Suprapubic skin (tissue), 4 donors: Measurements from ENCODE around the gene GPRC5B. TPM values are rescaled to one million over a fixed set of nuclear protein-coding genes. Genes with fewer than 3 reads are reported as not detected.

Source experiments
- DNase-seq, 2 donors: peaks; one replicate each; pipeline ENCODE4 v3.0.0-alpha.2; 2019; ENCODE audit warnings: low spot score in 2 of 2
- H3K27ac ChIP-seq: fragments of 200-600 bp; sonication (generic); one replicate; pipeline ENCODE4 v1.5.1; 2019
- H3K27me3 ChIP-seq: fragments of 200-600 bp; sonication (generic); one replicate; pipeline ENCODE4 v1.5.1; 2019
- H3K36me3 ChIP-seq: fragments of 200-600 bp; sonication (generic); one replicate; pipeline ENCODE4 v1.5.1; 2019
- H3K4me1 ChIP-seq: fragments of 200-600 bp; sonication (generic); one replicate; pipeline ENCODE4 v1.5.1; 2019
- H3K4me3 ChIP-seq: fragments of 200-600 bp; sonication (generic); one replicate; pipeline ENCODE4 v1.5.1; 2019; ENCODE audit warnings: mild to moderate bottlenecking
- H3K9me3 ChIP-seq: fragments of 200-600 bp; sonication (generic); one replicate; pipeline ENCODE4 v1.5.1; 2019
- CTCF ChIP-seq, 2 donors: fragments of 200-600 bp in 1 of 2; fragments of 450-650 bp in 1 of 2; sonication (generic) in 1 of 2; IDR thresholded peaks; one replicate each; pipeline ENCODE4 v1.5.1; 2016 to 2019; ENCODE audit warnings: antibody characterized with exemption in 2 of 2, mild to moderate bottlenecking in 1 of 2, moderate library complexity in 1 of 2
- EP300 ChIP-seq: sonication (generic); formaldehyde crosslinking; IDR thresholded peaks from one replicate; pipeline ENCODE4 v1.6.1; 2017; ENCODE audit warnings: antibody characterized with exemption
- POLR2A ChIP-seq, 2 donors: fragments of 450-650 bp; IDR thresholded peaks; one replicate each; pipeline ENCODE4 v1.6.1; 2017; ENCODE audit warnings: antibody characterized with exemption in 2 of 2, mild to moderate bottlenecking in 2 of 2, moderate library complexity in 2 of 2
- POLR2AphosphoS5 ChIP-seq, 3 donors: sonication (generic); formaldehyde crosslinking; IDR thresholded peaks; one replicate each; pipeline ENCODE4 v1.6.1; 2017; ENCODE audit warnings: antibody characterized with exemption in 3 of 3
- WGBS: methylation state at CpG from one replicate; pipeline ENCODE4 v1.1.5; 2018; 5-methylcytosine and 5-hydroxymethylcytosine counted together
- total RNA-seq, 4 donors: library from RNA; depleted of rRNA; stranded (reverse); fragments of >200 nt; gene quantifications; one replicate each; pipeline ENCODE4 v1.1.0, GENCODE V29; 2016

Gene GPRC5B
- total RNA-seq, 4 donors from 2014 or later, result 4.1 to 10.6 (median 6.9) TPM

DNA sequence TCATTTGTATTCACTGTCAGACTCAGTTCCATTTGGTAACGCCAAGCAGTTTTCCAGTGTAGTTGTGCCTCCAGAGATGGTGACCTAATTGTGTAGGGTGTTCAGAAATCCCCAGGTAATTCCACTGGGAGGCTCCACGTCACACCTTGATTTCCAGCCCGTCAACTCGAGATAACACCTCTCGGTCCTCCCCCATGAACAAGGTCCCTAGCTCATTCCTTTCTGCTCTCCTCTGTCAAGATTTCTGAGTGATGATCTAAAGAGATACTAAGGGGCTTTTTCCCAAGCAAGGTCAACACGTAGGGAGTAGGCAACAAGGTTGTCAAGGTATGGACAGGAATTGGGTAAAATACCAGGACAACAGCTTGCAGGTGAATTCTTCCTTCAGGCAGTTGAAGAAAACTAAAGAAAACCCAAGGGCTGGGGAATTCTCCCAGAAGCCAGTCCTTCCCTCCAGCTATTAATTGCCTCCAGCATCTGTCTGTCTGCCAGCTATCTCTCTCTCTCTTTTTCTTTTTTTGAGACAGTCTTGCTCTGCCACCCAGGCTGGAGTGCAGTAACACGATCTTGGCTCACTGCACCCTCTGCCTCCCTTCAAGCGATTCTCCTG is 31.4 kb downstream of the GPRC5B start:
- H3K4me1 ChIP-seq, result no peaks in the 10 kb centered on the region
- no peaks in the 10 kb centered on the region for H3K9me3 ChIP-seq
- no peak for TF ChIP-seq POLR2A (IDR thresholded peaks at IDR 0.05)
- no peak for TF ChIP-seq EP300
- no peak for TF ChIP-seq CTCF (IDR thresholded peaks at IDR 0.05)
- TF ChIP-seq POLR2AphosphoS5 (IDR thresholded peaks at IDR 0.05), result no peak
- H3K36me3 ChIP-seq, result no peaks in the 10 kb centered on the region
- no peaks in the 10 kb centered on the region for H3K27me3 ChIP-seq
- 70% methylated on average over 8 of the region's 8 CpGs for WGBS
- no peak overlapping the region for H3K27ac ChIP-seq
- peak in 1 of 2 donors; percentile 16 for DNase-seq
- H3K4me3 ChIP-seq, result no peak overlapping the region

- TF ChIP-seq POLR2A (IDR thresholded peaks at IDR 0.05), result no peak
- TF ChIP-seq CTCF (IDR thresholded peaks at IDR 0.05), result no peak
- TF ChIP-seq POLR2AphosphoS5 (IDR thresholded peaks at IDR 0.05), result no peak
- TF ChIP-seq EP300, result no peak
Observed at GRCh38 chr16:19851476-19851875, 33.2 kb downstream of the GPRC5B start.

GRCh38 chr16:19850131-19850817 is 34.4 kb downstream of the GPRC5B start:
- no peaks in the 10 kb centered on the region for H3K36me3 ChIP-seq
- WGBS, result 96% methylated on average over 11 of the region's 11 CpGs

More at GRCh38 chr16:19851476-19851875, 33.2 kb downstream of the GPRC5B start:
- no peaks in the 10 kb centered on the region for H3K9me3 ChIP-seq
- no peak for DNase-seq
- H3K27me3 ChIP-seq, result no peaks in the 10 kb centered on the region
- no peak overlapping the region for H3K4me3 ChIP-seq
- no peaks in the 10 kb centered on the region for H3K36me3 ChIP-seq
- no peaks in the 10 kb centered on the region for H3K4me1 ChIP-seq
- no peak overlapping the region for H3K27ac ChIP-seq
- WGBS, result 68% methylated on average over 7 of the region's 7 CpGs

DNA sequence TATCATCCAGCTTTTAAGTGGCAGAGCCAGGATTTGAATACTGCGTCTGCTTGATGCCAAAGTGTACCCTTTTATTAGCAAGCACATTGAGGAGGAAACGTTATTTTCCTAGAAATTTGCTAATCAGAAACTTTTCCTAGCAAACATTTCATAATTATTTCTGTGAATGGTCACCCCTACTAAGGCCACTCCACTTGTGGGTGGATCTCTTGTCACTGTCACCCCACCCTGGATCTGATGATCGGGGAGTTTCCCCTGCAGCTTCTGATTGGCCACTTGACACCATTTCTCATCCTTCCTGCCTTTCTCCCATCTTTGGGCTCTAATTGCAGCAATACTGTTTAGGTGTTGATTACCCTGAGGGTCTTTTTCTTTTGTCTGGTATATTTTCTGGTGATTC is 35.9 kb downstream of the GPRC5B start:
- no peak overlapping the region for H3K4me3 ChIP-seq
- 84% methylated on average over 3 of the region's 3 CpGs for WGBS
- H3K27me3 ChIP-seq, result no peaks in the 10 kb centered on the region
- TF ChIP-seq POLR2A (IDR thresholded peaks at IDR 0.05) (no peak), EP300 (no peak), CTCF (IDR thresholded peaks at IDR 0.05) (no peak), POLR2AphosphoS5 (IDR thresholded peaks at IDR 0.05) (no peak)
- no peak for DNase-seq
- H3K27ac ChIP-seq, result no peak overlapping the region
- no peaks in the 10 kb centered on the region for H3K4me1 ChIP-seq
- H3K9me3 ChIP-seq, result no peaks in the 10 kb centered on the region
- no peaks in the 10 kb centered on the region for H3K36me3 ChIP-seq

More at GRCh38 chr16:19850131-19850817, 34.4 kb downstream of the GPRC5B start:
- Histone ChIP-seq H3K27ac (no peak overlapping the region), H3K4me3 (no peak overlapping the region), H3K9me3 (no peaks in the 10 kb centered on the region), H3K4me1 (no peaks in the 10 kb centered on the region), H3K27me3 (no peaks in the 10 kb centered on the region)
- TF ChIP-seq POLR2A (IDR thresholded peaks at IDR 0.05) (no peak), POLR2AphosphoS5 (IDR thresholded peaks at IDR 0.05) (no peak), EP300 (no peak)
- no peak for DNase-seq

- Histone ChIP-seq H3K4me1 (no peaks in the 10 kb centered on the region), H3K4me3 (no peak overlapping the region), H3K9me3 (no peaks in the 10 kb centered on the region), H3K27ac (peak overlapping the region; percentile 37), H3K36me3 (no peaks in the 10 kb centered on the region), H3K27me3 (no peaks in the 10 kb centered on the region)
- no peak for DNase-seq
- 71% methylated on average over 5 of the region's 5 CpGs for WGBS
- no peak for TF ChIP-seq CTCF (IDR thresholded peaks at IDR 0.05)
Observed at GRCh38 chr16:19846436-19846835, 38.2 kb downstream of the GPRC5B start.
